HEK293T (cell line): ENCODE measurements around the gene MRPL33.

Source experiments
- BHLHE40 ChIP-seq: fragments of 450-650 bp; IDR thresholded peaks from 2 replicates; pipeline ENCODE4 v1.6.1; 2016; ENCODE audit warnings: mild to moderate bottlenecking, moderate library complexity, borderline replicate concordance
- SP1 ChIP-seq: fragments of 450-650 bp; IDR thresholded peaks from 2 replicates; pipeline ENCODE4 v1.6.1; 2017

GRCh38 chr2:27808418-27808817, 36.9 kb downstream of the MRPL33 start:
- no peak for TF ChIP-seq BHLHE40
- TF ChIP-seq SP1 = no peak
